Fibroblast of lung (primary cell): ENCODE data around the gene LRSAM1.

ENCODE experiments used
- EZH2 ChIP-seq: IDR thresholded peaks from 2 replicates; pipeline ENCODE4 v1.5.1; 2012; ENCODE audit warnings: low read length, control low read depth, mild to moderate bottlenecking; ENCODE audit errors: missing control alignments
- TF ChIP-seq, protein P1 (sequence below), 2 donors: IDR thresholded peaks in 1 of 2; conservative IDR thresholded peaks in 1 of 2; 1 replicate in 1 of 2; 2 replicates in 1 of 2; pipeline ENCODE4 v1.5.1; 2011 to 2012; ENCODE audit warnings: low read length in 2 of 2, control low read depth in 1 of 2, inconsistent platforms in 1 of 2, low read depth in 1 of 2, mild to moderate bottlenecking in 1 of 2

DNA sequence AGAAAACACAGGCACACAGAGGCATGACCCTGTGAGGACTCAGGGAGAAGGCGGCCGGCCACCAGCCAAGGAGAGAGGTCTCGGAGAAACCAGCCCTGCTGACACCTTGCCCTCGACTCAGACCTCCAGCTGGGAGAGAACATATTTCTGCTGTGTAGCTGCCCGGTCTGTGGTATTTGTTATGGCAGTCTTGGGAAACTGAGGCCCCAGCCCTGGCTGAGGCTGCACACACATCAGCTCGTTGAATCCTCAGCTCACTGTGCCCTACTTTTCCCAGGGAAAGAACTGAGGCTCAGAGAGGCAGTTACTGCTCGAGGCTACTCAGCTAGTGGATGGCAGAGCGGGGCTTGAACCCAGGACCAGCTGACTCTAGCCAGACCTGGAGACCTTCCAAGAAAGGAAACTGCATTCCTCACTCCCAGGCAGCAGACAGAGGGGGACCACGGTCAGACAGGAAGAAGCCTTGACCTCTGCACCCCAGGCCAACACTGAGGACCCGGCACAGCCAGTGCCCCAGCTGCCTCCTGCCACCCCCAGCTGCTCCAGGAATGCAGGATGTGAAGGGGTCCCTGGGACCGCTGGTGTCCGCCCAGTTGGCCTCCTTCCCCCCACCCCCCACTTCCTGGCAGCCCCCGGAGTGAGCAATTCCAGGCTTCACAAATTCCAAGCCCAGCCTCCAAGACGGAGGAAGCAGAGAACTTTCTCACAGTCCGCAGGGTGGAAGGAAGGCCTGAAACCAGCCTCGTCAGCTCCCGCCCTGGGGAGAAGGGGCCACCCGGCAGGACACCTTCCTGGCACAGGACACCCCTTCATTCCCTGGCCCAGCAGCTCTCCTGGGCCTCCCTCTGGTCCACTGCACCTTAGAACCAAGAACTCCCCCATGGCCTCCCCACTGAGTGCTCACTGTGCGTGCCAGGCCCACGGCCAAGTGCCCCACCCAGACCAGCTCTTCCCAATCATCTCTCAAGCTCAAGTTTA, 69.9 kb downstream of the LRSAM1 start:
- TF ChIP-seq, protein P1, sequence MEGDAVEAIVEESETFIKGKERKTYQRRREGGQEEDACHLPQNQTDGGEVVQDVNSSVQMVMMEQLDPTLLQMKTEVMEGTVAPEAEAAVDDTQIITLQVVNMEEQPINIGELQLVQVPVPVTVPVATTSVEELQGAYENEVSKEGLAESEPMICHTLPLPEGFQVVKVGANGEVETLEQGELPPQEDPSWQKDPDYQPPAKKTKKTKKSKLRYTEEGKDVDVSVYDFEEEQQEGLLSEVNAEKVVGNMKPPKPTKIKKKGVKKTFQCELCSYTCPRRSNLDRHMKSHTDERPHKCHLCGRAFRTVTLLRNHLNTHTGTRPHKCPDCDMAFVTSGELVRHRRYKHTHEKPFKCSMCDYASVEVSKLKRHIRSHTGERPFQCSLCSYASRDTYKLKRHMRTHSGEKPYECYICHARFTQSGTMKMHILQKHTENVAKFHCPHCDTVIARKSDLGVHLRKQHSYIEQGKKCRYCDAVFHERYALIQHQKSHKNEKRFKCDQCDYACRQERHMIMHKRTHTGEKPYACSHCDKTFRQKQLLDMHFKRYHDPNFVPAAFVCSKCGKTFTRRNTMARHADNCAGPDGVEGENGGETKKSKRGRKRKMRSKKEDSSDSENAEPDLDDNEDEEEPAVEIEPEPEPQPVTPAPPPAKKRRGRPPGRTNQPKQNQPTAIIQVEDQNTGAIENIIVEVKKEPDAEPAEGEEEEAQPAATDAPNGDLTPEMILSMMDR (conservative IDR thresholded peaks at IDR 0.05 in 1 of 2, IDR thresholded peaks at IDR 0.05 in 1 of 2; ENCODE audit: low read depth in 1 of 2, low read length in 2 of 2) = no peak
- TF ChIP-seq EZH2 = no peak
